Keratinocyte (primary cell): ENCODE results near the gene SLC5A3. TPM values are rescaled to one million over a fixed set of nuclear protein-coding genes. Genes with fewer than 3 reads are reported as not detected.

Experiments used
- DNase-seq: peaks from one replicate; pipeline ENCODE4 v3.0.0-alpha.2; 2011; ENCODE audit warnings: low read depth, missing footprints, low spot score
- FAIRE-seq: peaks from 2 replicates; lab custom pipeline; 2011; peaks lifted over from hg19 to GRCh38; lab: Jason Lieb, UNC
- H2AFZ ChIP-seq: 2 replicates; pipeline ENCODE4 v1.6.0; 2012; ENCODE audit warnings: low read length, control low read depth, inconsistent platforms; ENCODE audit not compliant: control insufficient read depth
- H3K27ac ChIP-seq: 2 replicates; pipeline ENCODE4 v1.5.1; 2011; ENCODE audit warnings: low read length; ENCODE audit not compliant: control insufficient read depth, insufficient read depth
- H3K27me3 ChIP-seq: 3 replicates; pipeline ENCODE4 v1.6.0; 2011; ENCODE audit warnings: low read length; ENCODE audit not compliant: control insufficient read depth, insufficient read depth; ENCODE audit errors: extremely low read depth
- H3K36me3 ChIP-seq, 2 experiments: 2 replicates in 1 of 2; 3 replicates in 1 of 2; pipeline ENCODE4 v1.5.1; 2011; ENCODE audit warnings: low read length in 2 of 2, mild to moderate bottlenecking in 1 of 2; ENCODE audit not compliant: control insufficient read depth in 2 of 2, insufficient read depth in 2 of 2; ENCODE audit errors: extremely low read depth in 1 of 2
- H3K4me1 ChIP-seq: 3 replicates; pipeline ENCODE4 v1.5.1; 2011; ENCODE audit warnings: low read length; ENCODE audit not compliant: control insufficient read depth, insufficient read depth; ENCODE audit errors: extremely low read depth
- H3K4me2 ChIP-seq: 3 replicates; pipeline ENCODE4 v1.6.0; 2011; ENCODE audit warnings: low read depth, low read length; ENCODE audit not compliant: control insufficient read depth, insufficient read depth; ENCODE audit errors: extremely low read depth
- H3K4me3 ChIP-seq, 3 experiments: fragments of 200-600 bp in 1 of 3; sonication (generic) in 1 of 3; 2 replicates in 2 of 3; 3 replicates in 1 of 3; pipeline ENCODE4 v1.5.1; 2011 to 2016; ENCODE audit warnings: low read length in 3 of 3, mild to moderate bottlenecking in 3 of 3, control low read depth in 2 of 3, inconsistent platforms in 1 of 3, low read depth in 1 of 3, mixed read lengths in 1 of 3, mixed run types in 1 of 3, moderate library complexity in 1 of 3; ENCODE audit not compliant: control insufficient read depth in 2 of 3, insufficient read depth in 2 of 3; ENCODE audit errors: extremely low read depth in 1 of 3
- H3K79me2 ChIP-seq: 2 replicates; pipeline ENCODE4 v1.6.0; 2012; ENCODE audit warnings: low read length; ENCODE audit not compliant: control insufficient read depth, insufficient read depth
- H3K9ac ChIP-seq: 3 replicates; pipeline ENCODE4 v1.6.0; 2011; ENCODE audit warnings: low read length; ENCODE audit not compliant: control insufficient read depth, insufficient read depth; ENCODE audit errors: extremely low read depth
- H3K9me1 ChIP-seq: 3 replicates; pipeline ENCODE4 v1.6.0; 2011; ENCODE audit warnings: low read length; ENCODE audit not compliant: control insufficient read depth, insufficient read depth; ENCODE audit errors: extremely low read depth
- H3K9me3 ChIP-seq: 2 replicates; pipeline ENCODE4 v1.5.1; 2012; ENCODE audit warnings: low read depth, low read length; ENCODE audit not compliant: control insufficient read depth
- H4K20me1 ChIP-seq: 3 replicates; pipeline ENCODE4 v1.6.0; 2011; ENCODE audit warnings: low read length; ENCODE audit not compliant: control insufficient read depth, insufficient read depth; ENCODE audit errors: extremely low read depth
- CTCF ChIP-seq, 3 experiments: IDR thresholded peaks in 1 of 3; conservative IDR thresholded peaks in 1 of 3; optimal IDR thresholded peaks in 1 of 3; 2 replicates in 2 of 3; 3 replicates in 1 of 3; pipeline versions ENCODE3 to v1.5.1; 2011; ENCODE audit warnings: low read length in 3 of 3, mild to moderate bottlenecking in 3 of 3, moderate library complexity in 2 of 3, control low read depth in 1 of 3, inconsistent platforms in 1 of 3; ENCODE audit not compliant: insufficient read depth in 2 of 3; ENCODE audit errors: extremely low read depth in 1 of 3
- EZH2 ChIP-seq: IDR thresholded peaks from one replicate; pipeline ENCODE4 v1.6.1; 2012; ENCODE audit warnings: inconsistent platforms, mild to moderate bottlenecking, low read length, moderate library complexity
- dilution Hi-C: fragments of 300-500 bp; cut with MboI; formaldehyde crosslinking; loops from one replicate; pipeline ENCODE4 v1.7.0; 2020; ENCODE audit warnings: low sequenced_read_pairs; ENCODE audit not compliant: extremely low pct_ligation_motif_present
- polyA plus RNA-seq, 5 experiments: library from polyadenylated mRNA; depleted of rRNA in 3 of 5; stranded (reverse) in 3 of 5; stranded (forward) in 1 of 5; unstranded in 1 of 5; fragments of >200 nt; gene quantifications; 1 replicate in 1 of 5; 2 replicates in 3 of 5; 3 replicates in 1 of 5; pipeline versions ENCODE4 v1.2.1 to v1.2.3, GENCODE V29; 2011 to 2012; ENCODE audit warnings: missing spikeins in 2 of 5, low read depth in 1 of 5, low replicate concordance in 1 of 5

SLC5A3 gene
- polyA plus RNA-seq, 1 donor (not counting 4 experiments of a cell fraction or from before 2014, with no cell fraction given), result 5.9 TPM

DNA sequence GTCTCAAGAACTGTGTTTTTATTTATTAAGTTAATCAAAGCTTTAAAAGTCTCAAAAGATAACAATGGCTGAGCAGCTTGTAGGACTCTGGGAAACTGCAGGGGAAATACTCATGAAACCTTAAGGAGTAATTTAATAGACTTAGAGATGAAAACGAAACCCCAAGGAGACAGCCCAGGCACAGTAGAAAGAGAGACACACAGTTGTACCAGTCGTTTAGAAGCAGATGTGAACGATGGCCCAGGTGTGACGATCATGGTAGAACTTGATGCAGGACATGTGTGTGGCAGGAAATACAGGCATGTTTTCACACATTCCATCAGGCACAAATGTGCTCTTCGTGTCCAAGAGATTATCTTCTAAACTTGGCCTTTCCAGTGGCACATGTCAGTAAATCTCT lies 21.2 kb upstream of the SLC5A3 start:
- FAIRE-seq (no peak), DNase-seq (no peak)
- Histone ChIP-seq H3K27me3 (no peaks in the 10 kb centered on the region), H3K27ac (no peak overlapping the region), H3K9me1 (no peaks in the 10 kb centered on the region), H3K4me3 (no peak overlapping the region), H2AFZ (no peak overlapping the region), H3K9me3 (no peaks in the 10 kb centered on the region), H3K4me2 (no peak overlapping the region), H3K4me1 (no peaks in the 10 kb centered on the region), H4K20me1 (no peaks in the 10 kb centered on the region), H3K36me3 (no peaks in the 10 kb centered on the region), H3K79me2 (no peaks in the 10 kb centered on the region), H3K9ac (no peak overlapping the region)
- dilution Hi-C loops, result no loop called here
- no peak for TF ChIP-seq EZH2
- no peak for TF ChIP-seq CTCF (optimal IDR thresholded peaks at IDR 0.05 in 1 of 3, IDR thresholded peaks at IDR 0.05 in 1 of 3, conservative IDR thresholded peaks at IDR 0.05 in 1 of 3; ENCODE audit: extremely low read depth in 1 of 3, insufficient read depth in 2 of 3, low read length in 3 of 3)

DNA sequence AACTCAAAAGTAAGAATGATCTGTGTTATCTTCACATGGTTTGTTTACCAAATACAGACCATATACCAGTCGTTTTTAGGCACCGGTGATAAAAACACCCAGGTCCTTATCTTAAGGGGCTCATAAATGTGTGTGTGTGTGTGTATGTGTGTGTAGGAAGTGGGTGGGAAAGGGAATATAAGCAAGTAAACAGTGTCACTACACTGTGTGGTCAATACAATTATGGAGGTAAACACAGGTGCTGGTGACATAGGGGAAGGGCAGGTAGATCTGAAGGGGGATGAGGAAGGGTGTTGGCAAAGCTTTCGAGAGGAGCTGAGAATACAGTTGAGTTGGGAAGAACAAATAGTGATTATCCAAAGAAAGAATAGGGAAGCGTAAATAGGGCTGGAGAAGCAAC lies 19.1 kb upstream of the SLC5A3 start:
- no peaks in the 10 kb centered on the region for H3K9me3 ChIP-seq
- no peak overlapping the region for H3K4me2 ChIP-seq
- no peaks in the 10 kb centered on the region for H3K4me1 ChIP-seq
- no peaks in the 10 kb centered on the region for H3K36me3 ChIP-seq
- no peak overlapping the region for H3K27ac ChIP-seq
- no peaks in the 10 kb centered on the region for H4K20me1 ChIP-seq
- no peaks in the 10 kb centered on the region for H3K79me2 ChIP-seq
- FAIRE-seq (no peak), DNase-seq (no peak)
- H3K9me1 ChIP-seq, result no peaks in the 10 kb centered on the region
- dilution Hi-C loops, result no loop called here
- H3K9ac ChIP-seq, result no peak overlapping the region
- no peak overlapping the region for H3K4me3 ChIP-seq
- TF ChIP-seq CTCF (optimal IDR thresholded peaks at IDR 0.05 in 1 of 3, IDR thresholded peaks at IDR 0.05 in 1 of 3, conservative IDR thresholded peaks at IDR 0.05 in 1 of 3; ENCODE audit: extremely low read depth in 1 of 3, insufficient read depth in 2 of 3, low read length in 3 of 3) (no peak), EZH2 (no peak)
- no peaks in the 10 kb centered on the region for H3K27me3 ChIP-seq
- no peak overlapping the region for H2AFZ ChIP-seq
